ENCODE measurements around the gene NUDT8.

DNA sequence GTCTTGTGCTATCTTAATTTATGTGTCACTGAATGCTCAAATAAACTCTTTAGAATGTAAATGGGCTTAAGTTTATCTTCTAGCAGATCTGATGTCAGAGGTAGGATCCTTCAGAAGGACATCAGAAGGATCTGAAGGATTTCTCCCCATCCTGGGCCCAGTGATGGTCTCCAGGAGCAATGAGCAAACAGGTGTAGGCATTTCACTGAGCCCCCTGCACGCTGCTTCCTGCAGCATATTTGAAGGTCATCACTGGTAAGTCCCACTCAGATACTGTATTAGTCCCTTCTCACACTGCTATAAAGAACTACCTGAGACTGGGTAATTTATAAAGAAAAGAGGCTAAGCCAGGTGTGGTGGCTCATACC, 41.6 kb downstream of the NUDT8 start:
- TF ChIP-seq, protein P1, sequence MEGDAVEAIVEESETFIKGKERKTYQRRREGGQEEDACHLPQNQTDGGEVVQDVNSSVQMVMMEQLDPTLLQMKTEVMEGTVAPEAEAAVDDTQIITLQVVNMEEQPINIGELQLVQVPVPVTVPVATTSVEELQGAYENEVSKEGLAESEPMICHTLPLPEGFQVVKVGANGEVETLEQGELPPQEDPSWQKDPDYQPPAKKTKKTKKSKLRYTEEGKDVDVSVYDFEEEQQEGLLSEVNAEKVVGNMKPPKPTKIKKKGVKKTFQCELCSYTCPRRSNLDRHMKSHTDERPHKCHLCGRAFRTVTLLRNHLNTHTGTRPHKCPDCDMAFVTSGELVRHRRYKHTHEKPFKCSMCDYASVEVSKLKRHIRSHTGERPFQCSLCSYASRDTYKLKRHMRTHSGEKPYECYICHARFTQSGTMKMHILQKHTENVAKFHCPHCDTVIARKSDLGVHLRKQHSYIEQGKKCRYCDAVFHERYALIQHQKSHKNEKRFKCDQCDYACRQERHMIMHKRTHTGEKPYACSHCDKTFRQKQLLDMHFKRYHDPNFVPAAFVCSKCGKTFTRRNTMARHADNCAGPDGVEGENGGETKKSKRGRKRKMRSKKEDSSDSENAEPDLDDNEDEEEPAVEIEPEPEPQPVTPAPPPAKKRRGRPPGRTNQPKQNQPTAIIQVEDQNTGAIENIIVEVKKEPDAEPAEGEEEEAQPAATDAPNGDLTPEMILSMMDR (IDR thresholded peaks at IDR 0.05), result no peak
- TF ChIP-seq POLR2A (IDR thresholded peaks at IDR 0.05), result no peak
